ENCODE results near the gene AFG3L2. TPM values are rescaled to one million over a fixed set of nuclear protein-coding genes. Genes with fewer than 3 reads are reported as not detected.

AFG3L2 gene
- total and polyA plus RNA-seq, 4 donors, result 22.5 to 55.4 (median 27.6) TPM

- Histone ChIP-seq H3K9me3 (ENCODE audit: control insufficient read depth in 4 of 4, low read length in 3 of 4) (no peaks in the 10 kb centered on the region), H3K27ac (ENCODE audit: low read depth in 1 of 2, low read length in 2 of 2) (no peak overlapping the region), H3K36me3 (ENCODE audit: control insufficient read depth in 4 of 4, insufficient read depth in 3 of 4, low read depth in 1 of 4, low read length in 3 of 4) (peaks cover 17 to 65% (median 44%) of the 10 kb centered on the region in 4 donors), H3K4me3 (ENCODE audit: low read depth in 1 of 3, low read length in 3 of 3) (no peak overlapping the region), H3K9ac (ENCODE audit: low read depth in 1 of 2, low read length in 2 of 2) (no peak overlapping the region), H3K4me1 (ENCODE audit: control insufficient read depth in 4 of 4, insufficient read depth in 4 of 4, low read length in 3 of 4) (no peaks in the 10 kb centered on the region), H3K27me3 (ENCODE audit: control insufficient read depth in 4 of 4, insufficient read depth in 4 of 4, low read length in 3 of 4) (no peaks in the 10 kb centered on the region)
- TF ChIP-seq GABPA (IDR thresholded peaks at IDR 0.05 in 1 of 2, conservative IDR thresholded peaks at IDR 0.05 in 1 of 2) (no peak), EGR1 (IDR thresholded peaks at IDR 0.05; ENCODE audit: low read depth in 2 of 2) (no peak), RXRA (IDR thresholded peaks at IDR 0.05) (no peak), CTCF (IDR thresholded peaks at IDR 0.05; ENCODE audit: low read depth, low read length, missing input control) (no peak), ATF3 (IDR thresholded peaks at IDR 0.05) (no peak), REST (IDR thresholded peaks at IDR 0.05) (no peak), TAF1 (conservative IDR thresholded peaks at IDR 0.05) (no peak), JUND (IDR thresholded peaks at IDR 0.05) (no peak), NR2F2 (IDR thresholded peaks at IDR 0.05) (no peak)
- WGBS, result 93% methylated on average over 5 of the region's 5 CpGs
- DNase-seq (ENCODE audit: low spot score), result no peak
Observed at GRCh38 chr18:12340945-12341660, 35.9 kb downstream of the AFG3L2 start.

- Histone ChIP-seq H3K36me3 (ENCODE audit: control insufficient read depth in 4 of 4, insufficient read depth in 3 of 4, low read depth in 1 of 4, low read length in 3 of 4) (peaks cover 17 to 54% (median 38%) of the 10 kb centered on the region in 4 donors), H3K4me1 (ENCODE audit: control insufficient read depth in 4 of 4, insufficient read depth in 4 of 4, low read length in 3 of 4) (no peaks in the 10 kb centered on the region), H3K9ac (ENCODE audit: low read depth in 1 of 2, low read length in 2 of 2) (no peak overlapping the region), H3K27ac (ENCODE audit: low read depth in 1 of 2, low read length in 2 of 2) (no peak overlapping the region), H3K4me3 (ENCODE audit: low read depth in 1 of 3, low read length in 3 of 3) (no peak overlapping the region), H3K9me3 (ENCODE audit: control insufficient read depth in 4 of 4, low read length in 3 of 4) (no peaks in the 10 kb centered on the region), H3K27me3 (ENCODE audit: control insufficient read depth in 4 of 4, insufficient read depth in 4 of 4, low read length in 3 of 4) (no peaks in the 10 kb centered on the region)
- DNase-seq (ENCODE audit: low spot score), result no peak
- 89% methylated on average over 2 of the region's 2 CpGs for WGBS
- TF ChIP-seq GABPA (IDR thresholded peaks at IDR 0.05 in 1 of 2, conservative IDR thresholded peaks at IDR 0.05 in 1 of 2), result no peak
- no peak for TF ChIP-seq RAD21 (IDR thresholded peaks at IDR 0.05)
- no peak for TF ChIP-seq HNF4A (conservative IDR thresholded peaks at IDR 0.05)
- no peak for TF ChIP-seq YY1 (IDR thresholded peaks at IDR 0.05)
- no peak for TF ChIP-seq MAX (IDR thresholded peaks at IDR 0.05)
- TF ChIP-seq FOXA2 (IDR thresholded peaks at IDR 0.05), result no peak
- no peak for TF ChIP-seq SP1 (IDR thresholded peaks at IDR 0.05)
- TF ChIP-seq JUND (IDR thresholded peaks at IDR 0.05), result no peak
- no peak for TF ChIP-seq ZBTB33 (IDR thresholded peaks at IDR 0.05)
- TF ChIP-seq HNF4G (IDR thresholded peaks at IDR 0.05), result no peak
- TF ChIP-seq CTCF (IDR thresholded peaks at IDR 0.05; ENCODE audit: low read depth, low read length, missing input control), result no peak
- no peak for TF ChIP-seq FOXA1 (IDR thresholded peaks at IDR 0.05)
- no peak for TF ChIP-seq EGR1 (IDR thresholded peaks at IDR 0.05; ENCODE audit: low read depth in 2 of 2)
- no peak for TF ChIP-seq RXRA (IDR thresholded peaks at IDR 0.05)
- TF ChIP-seq TAF1 (conservative IDR thresholded peaks at IDR 0.05), result no peak
Observed at GRCh38 chr18:12338382-12338781, 38.6 kb downstream of the AFG3L2 start.
